GM19193 (cell line): Measurements from ENCODE around the gene CACNB2.

ENCODE experiments used
- POLR2A ChIP-seq: IDR thresholded peaks from 4 replicates; pipeline ENCODE4 v1.6.1; 2011; ENCODE audit not compliant: insufficient read depth, insufficient read length; ENCODE audit errors: extremely low read depth

CACNB2 gene

GRCh38 chr10:18140149-18140956, at the start of gene CACNB2:
Gene CACNB2 (plus strand): TSS chr10:18140424.
- TF ChIP-seq POLR2A, result no peak

- no peak for TF ChIP-seq POLR2A
These were observed 45.9 kb upstream of the CACNB2 start for GRCh38 chr10:18094332-18094731.

- no peak for TF ChIP-seq POLR2A
These were observed 45.4 kb upstream of the CACNB2 start for GRCh38 chr10:18094793-18095192.

GRCh38 chr10:18097524-18097923, 42.7 kb upstream of the CACNB2 start:
- no peak for TF ChIP-seq POLR2A

DNA sequence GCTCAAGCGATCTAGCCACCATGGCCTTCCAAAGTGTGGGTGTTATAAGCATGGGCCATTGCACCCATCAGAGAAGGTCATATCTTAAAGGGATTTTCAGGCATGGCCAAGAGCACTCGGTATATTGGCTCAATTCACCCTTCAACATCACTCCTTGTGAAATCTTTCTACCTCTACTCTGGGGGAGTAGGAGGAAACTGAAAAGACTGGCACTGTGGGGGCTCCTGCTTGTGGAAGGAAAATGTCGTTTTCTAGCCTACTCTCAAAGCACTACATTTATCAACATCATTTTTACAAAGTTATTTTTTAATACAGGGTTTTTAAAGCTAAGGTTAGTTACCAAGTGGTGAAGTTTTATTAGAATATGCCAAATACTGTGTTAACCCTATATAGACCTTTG, 42.0 kb upstream of the CACNB2 start:
- no peak for TF ChIP-seq POLR2A

- no peak for TF ChIP-seq POLR2A
These were observed 40.8 kb upstream of the CACNB2 start for GRCh38 chr10:18099415-18099814.

- TF ChIP-seq POLR2A, result no peak
These were observed 39.6 kb upstream of the CACNB2 start for GRCh38 chr10:18100669-18101068.

GRCh38 chr10:18102404-18102803, 37.8 kb upstream of the CACNB2 start:
- TF ChIP-seq POLR2A, result no peak

DNA sequence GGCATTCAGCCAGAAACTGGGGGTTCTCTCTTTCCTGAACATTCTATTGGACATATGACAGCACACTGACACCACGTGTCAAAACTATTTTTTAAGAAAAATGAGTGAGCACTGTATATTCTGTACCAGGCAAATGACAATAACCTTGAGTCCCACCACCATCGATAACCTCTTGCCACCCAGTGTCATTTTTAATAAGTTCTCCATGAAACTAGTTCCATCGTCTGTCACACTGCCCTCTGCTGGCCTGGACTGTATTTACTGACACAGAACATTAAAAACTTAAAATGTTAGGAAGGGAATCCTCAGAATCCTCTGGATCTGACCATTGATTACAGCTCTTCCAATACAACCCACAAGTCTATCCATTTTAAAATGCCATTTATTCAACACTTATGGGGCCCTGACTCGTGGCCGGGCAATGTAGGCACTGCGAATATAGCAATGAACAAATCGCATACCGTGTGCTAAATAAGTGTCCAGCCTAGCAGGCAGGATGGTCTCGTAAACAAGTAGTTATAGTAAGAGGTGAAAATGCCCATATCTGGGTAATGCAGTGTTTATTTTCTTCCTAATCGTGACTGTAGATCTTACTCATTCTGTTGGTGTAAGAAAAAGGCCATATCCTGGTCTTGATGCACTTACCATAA, 35.9 kb upstream of the CACNB2 start:
- no peak for TF ChIP-seq POLR2A

GRCh38 chr10:18109341-18109870, 30.8 kb upstream of the CACNB2 start:
- no peak for TF ChIP-seq POLR2A

- TF ChIP-seq POLR2A, result no peak
These were observed 26.3 kb upstream of the CACNB2 start for GRCh38 chr10:18113881-18114280.

DNA sequence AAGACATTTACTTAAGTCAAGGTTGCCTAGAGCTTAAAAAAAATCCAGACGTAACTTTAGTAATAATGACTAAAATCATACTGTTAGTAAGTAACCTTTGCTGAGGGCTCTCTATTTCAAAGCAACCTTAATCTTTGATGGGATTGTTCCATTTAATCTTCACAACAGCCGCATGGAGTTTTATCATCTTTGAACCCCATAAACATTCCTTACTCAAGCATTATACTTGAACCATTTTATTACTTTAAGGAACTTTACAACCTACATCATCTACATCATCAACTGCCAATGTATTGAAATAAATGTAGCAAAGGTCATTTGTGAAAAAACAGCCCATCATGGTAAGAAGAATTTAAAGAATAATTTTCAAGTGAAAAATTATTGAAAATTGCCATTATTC, 22.9 kb upstream of the CACNB2 start:
- no peak for TF ChIP-seq POLR2A

DNA sequence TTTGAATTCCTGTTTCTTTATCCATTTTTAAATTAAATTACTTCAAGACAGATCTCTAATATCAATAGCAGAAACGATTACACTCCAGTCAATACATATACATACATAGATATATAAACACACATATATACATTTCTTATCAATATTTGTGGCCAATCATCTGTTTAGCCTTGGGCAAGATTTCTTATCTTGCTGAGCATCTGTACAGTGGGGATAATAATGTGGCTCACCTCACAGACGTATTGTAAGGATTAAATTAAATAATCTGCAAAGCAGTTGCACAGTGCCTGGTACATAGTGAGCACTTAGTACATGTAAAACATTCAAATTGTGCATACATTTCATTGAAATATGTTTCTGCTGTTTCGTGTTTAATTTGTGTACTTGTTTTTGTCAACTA, 17.5 kb upstream of the CACNB2 start:
- no peak for TF ChIP-seq POLR2A

DNA sequence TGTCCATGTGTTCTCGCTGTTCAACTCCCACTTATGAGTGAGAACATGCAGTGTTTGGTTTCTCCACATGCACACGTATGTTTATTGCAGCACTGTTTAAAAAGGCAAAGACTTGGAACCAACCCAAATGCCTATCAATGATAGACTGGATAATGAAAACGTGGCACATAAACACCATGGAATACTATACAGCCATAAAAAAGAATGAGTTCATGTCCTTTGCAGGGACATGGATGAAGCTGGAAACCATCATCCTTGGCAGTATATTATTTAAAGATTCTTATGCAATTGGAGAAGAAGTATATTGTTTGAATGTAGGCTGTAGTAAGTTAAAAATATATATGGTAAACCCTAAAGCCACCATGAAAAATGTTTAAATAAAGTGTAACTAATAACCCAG, 7.2 kb upstream of the CACNB2 start:
- no peak for TF ChIP-seq POLR2A

DNA sequence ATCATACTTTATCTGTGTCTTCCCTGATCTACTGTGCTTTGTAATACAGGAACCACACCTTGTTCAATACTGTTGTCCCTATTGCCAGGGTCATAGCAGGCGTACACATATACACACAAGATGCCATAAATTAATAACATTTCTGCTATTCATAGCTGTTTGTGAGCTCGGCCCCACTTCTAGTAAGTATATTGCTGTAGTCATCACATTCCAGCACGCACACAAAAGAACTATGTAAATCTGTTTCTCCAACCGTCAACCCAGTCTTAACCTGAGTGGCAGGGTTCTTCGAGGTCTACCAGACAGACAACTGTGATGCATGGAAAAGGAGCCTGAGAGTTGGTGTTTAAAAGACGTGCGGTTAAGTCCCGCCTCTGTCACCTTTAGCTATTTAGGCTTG, 5.7 kb upstream of the CACNB2 start:
- TF ChIP-seq POLR2A, result no peak

DNA sequence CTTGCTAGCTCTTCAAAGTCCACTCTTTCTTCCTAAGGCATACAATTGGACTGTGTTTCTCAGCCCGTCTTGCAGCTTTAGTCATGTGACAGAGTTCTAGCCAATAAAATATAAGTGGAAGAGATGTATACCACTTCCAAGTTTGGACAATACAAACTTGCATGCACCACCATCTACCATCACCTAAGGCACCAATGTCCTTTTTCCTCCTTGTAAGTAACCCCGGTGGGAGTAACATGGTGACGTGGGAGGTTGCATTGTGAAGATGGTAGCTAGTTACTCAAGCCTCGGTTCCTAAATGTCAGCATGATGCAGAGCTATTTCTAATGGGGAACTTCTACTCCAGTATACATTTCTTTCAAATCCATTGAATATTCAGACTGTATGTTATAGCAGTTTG, 5.3 kb upstream of the CACNB2 start:
- no peak for TF ChIP-seq POLR2A
